Spleen (tissue), 11 donors: ENCODE measurements around the gene C20orf204. TPM values are rescaled to one million over a fixed set of nuclear protein-coding genes. Genes with fewer than 3 reads are reported as not detected.
A peak's percentile ranks its signal among the peaks of the same experiment; 100 is the strongest.
"Not testable (repeated sequence)": the region's sequence is repeated elsewhere in the genome, so short reads cannot be mapped to it uniquely, and the experiment has no call there.

Source experiments
- DNase-seq: peaks from one replicate; pipeline ENCODE4 v3.0.0-alpha.2; 2020
- H3K27ac ChIP-seq, 8 donors: fragments of 200-600 bp; sonication (generic) in 7 of 8; 1 replicate in 4 of 8; 2 replicates in 4 of 8; pipeline versions ENCODE4 v1.5.0 to v1.8.0; 2016 to 2021; ENCODE audit warnings: inconsistent platforms in 4 of 8, mild to moderate bottlenecking in 4 of 8, moderate library complexity in 1 of 8
- H3K27me3 ChIP-seq, 7 donors: fragments of 200-600 bp; sonication (generic) in 6 of 7; replicated peaks in 1 of 7; 1 replicate in 4 of 7; 2 replicates in 3 of 7; pipeline versions ENCODE4 v1.5.0 to v1.8.0; 2016 to 2021; ENCODE audit warnings: inconsistent platforms in 3 of 7, mild to moderate bottlenecking in 1 of 7
- H3K36me3 ChIP-seq, 6 donors: fragments of 200-600 bp; sonication (generic) in 5 of 6; 1 replicate in 4 of 6; 2 replicates in 2 of 6; pipeline versions ENCODE4 v1.5.0 to v1.8.0; 2016 to 2021; ENCODE audit warnings: inconsistent platforms in 2 of 6
- H3K4me1 ChIP-seq, 6 donors: fragments of 200-600 bp; sonication (generic) in 5 of 6; 1 replicate in 3 of 6; 2 replicates in 3 of 6; pipeline versions ENCODE4 v1.5.0 to v1.8.0; 2016 to 2021; ENCODE audit warnings: inconsistent platforms in 3 of 6
- H3K4me3 ChIP-seq, 8 donors: fragments of 200-600 bp; sonication (generic) in 7 of 8; 1 replicate in 4 of 8; 2 replicates in 4 of 8; pipeline versions ENCODE4 v1.5.0 to v1.8.0; 2016 to 2021; ENCODE audit warnings: inconsistent platforms in 4 of 8, mild to moderate bottlenecking in 4 of 8, moderate library complexity in 2 of 8
- H3K9me3 ChIP-seq, 8 donors: fragments of 200-600 bp; sonication (generic) in 7 of 8; 1 replicate in 4 of 8; 2 replicates in 4 of 8; pipeline versions ENCODE4 v1.5.0 to v1.8.0; 2016 to 2021; ENCODE audit warnings: inconsistent platforms in 4 of 8
- POLR2A ChIP-seq, 3 donors: fragments of 450-650 bp; IDR thresholded peaks; one replicate each; pipeline ENCODE4 v1.5.1; 2017; ENCODE audit warnings: antibody characterized with exemption in 3 of 3, mild to moderate bottlenecking in 1 of 3
- POLR2AphosphoS5 ChIP-seq, 3 donors: sonication (generic); formaldehyde crosslinking; IDR thresholded peaks; one replicate each; pipeline ENCODE4 v1.5.1; 2017; ENCODE audit warnings: antibody characterized with exemption in 3 of 3
- WGBS, 5 donors: extraction: QIAGEN DNeasy Blood & Tissue Kit in 3 of 5; methylation state at CpG; one replicate each; pipeline versions ENCODE4 v1.1.5 to v1.1.7; 2013 to 2018; 5-methylcytosine and 5-hydroxymethylcytosine counted together
- intact Hi-C: fragments of 100-400 bp; cut with DNase I; formaldehyde crosslinking; loops from one replicate; pipeline ENCODE4 v1.15.0; 2023; ENCODE audit warnings: low total_unique reads
- polyA plus RNA-seq, 3 donors: library from polyadenylated mRNA; stranded (reverse); fragments of 200-250 nt; gene quantifications; one replicate each; pipeline ENCODE4 v1.2.1, GENCODE V29; 2013
- total RNA-seq, 7 donors: library from RNA; depleted of rRNA in 3 of 7; stranded (reverse); fragments of >200 nt in 3 of 7; fragmentation: NEBNext Ultra II Directional in 4 of 7; extraction: Animal tissue kit (Norgen Biotek cat#: 25700) in 4 of 7; gene quantifications; one replicate each; pipeline versions ENCODE4 v1.1.0 to v1.2.1, GENCODE V29; 2016 to 2021
- TF ChIP-seq, protein P1 (sequence below), 11 experiments: fragments of 200-600 bp in 7 of 11; fragments of 450-650 bp in 4 of 11; sonication (generic) in 4 of 11; IDR thresholded peaks in 8 of 11; conservative IDR thresholded peaks in 3 of 11; 1 replicate in 7 of 11; 2 replicates in 4 of 11; pipeline versions ENCODE4 v1.4.0 to v1.8.0; 2016 to 2021; ENCODE audit warnings: antibody characterized with exemption in 11 of 11, inconsistent platforms in 4 of 11, mild to moderate bottlenecking in 1 of 11
- donor health status: healthy with polysubstance abuse.
- donor health status: DM: no; HTN: no; CAD: no; lungs with moderate emphysema.
- donor health status: DM: no; HTN: no; CAD: no.
- donor health status: Bipolar disorder and iron deficiency.
- donor health status: healthy.
- donor health status: DM: no; HTN: no; CAD: no.
- donor health status: DM: yes; HTN: yes; CAD: no.

Gene C20orf204
- total and polyA plus RNA-seq, 10 donors, result 0.85 to 3.9 (median 1.9) TPM

DNA sequence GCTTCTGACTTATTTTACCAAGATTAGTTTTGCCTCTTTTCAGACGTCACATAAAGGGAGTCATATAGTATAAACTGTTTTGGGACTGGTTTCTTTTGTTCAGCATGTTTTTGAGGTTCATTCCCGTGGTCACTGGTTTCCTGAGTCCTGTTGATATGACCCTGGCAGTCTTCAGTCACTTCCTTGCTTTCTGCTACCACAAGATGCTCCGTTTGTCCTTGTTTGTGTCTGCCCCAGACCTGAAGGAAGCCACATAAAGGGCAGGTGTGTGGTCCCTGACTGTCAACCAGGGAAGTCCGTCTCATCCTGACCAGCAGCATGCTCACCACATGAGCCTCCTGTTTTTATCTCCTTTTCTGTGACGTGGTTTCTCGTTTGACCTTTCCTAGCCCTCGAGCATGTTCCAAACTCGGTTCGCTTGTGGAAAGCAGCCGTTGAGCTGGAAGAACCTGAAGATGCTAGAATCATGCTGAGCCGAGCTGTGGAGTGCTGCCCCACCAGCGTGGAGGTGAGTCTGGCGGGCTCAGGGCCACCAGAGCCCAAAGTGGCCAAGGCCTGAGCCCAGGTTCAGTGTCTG lies 26.1 kb upstream of the C20orf204 start:
- Histone ChIP-seq H3K9me3 (peaks cover 0 to 28% (median 10%) of the 10 kb centered on the region in 8 donors), H3K4me3 (no peak overlapping the region), H3K27ac (no peak overlapping the region), H3K4me1 (peaks cover 0 to 27% (median 11%) of the 10 kb centered on the region in 6 donors), H3K27me3 (no peaks in the 10 kb centered on the region), H3K36me3 (peaks cover 8 to 91% (median 79%) of the 10 kb centered on the region in 6 donors)
- no peak for DNase-seq
- intact Hi-C loops, result no loop called here
- WGBS, 5 donors, result 77 to 83% (median 78%) methylated on average over 13 of the region's 13 CpGs
- TF ChIP-seq, protein P1, sequence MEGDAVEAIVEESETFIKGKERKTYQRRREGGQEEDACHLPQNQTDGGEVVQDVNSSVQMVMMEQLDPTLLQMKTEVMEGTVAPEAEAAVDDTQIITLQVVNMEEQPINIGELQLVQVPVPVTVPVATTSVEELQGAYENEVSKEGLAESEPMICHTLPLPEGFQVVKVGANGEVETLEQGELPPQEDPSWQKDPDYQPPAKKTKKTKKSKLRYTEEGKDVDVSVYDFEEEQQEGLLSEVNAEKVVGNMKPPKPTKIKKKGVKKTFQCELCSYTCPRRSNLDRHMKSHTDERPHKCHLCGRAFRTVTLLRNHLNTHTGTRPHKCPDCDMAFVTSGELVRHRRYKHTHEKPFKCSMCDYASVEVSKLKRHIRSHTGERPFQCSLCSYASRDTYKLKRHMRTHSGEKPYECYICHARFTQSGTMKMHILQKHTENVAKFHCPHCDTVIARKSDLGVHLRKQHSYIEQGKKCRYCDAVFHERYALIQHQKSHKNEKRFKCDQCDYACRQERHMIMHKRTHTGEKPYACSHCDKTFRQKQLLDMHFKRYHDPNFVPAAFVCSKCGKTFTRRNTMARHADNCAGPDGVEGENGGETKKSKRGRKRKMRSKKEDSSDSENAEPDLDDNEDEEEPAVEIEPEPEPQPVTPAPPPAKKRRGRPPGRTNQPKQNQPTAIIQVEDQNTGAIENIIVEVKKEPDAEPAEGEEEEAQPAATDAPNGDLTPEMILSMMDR (IDR thresholded peaks at IDR 0.05 in 8 of 11, conservative IDR thresholded peaks at IDR 0.05 in 3 of 11), result no peak
- TF ChIP-seq POLR2A (IDR thresholded peaks at IDR 0.05) (no peak), POLR2AphosphoS5 (IDR thresholded peaks at IDR 0.05) (no peak)

DNA sequence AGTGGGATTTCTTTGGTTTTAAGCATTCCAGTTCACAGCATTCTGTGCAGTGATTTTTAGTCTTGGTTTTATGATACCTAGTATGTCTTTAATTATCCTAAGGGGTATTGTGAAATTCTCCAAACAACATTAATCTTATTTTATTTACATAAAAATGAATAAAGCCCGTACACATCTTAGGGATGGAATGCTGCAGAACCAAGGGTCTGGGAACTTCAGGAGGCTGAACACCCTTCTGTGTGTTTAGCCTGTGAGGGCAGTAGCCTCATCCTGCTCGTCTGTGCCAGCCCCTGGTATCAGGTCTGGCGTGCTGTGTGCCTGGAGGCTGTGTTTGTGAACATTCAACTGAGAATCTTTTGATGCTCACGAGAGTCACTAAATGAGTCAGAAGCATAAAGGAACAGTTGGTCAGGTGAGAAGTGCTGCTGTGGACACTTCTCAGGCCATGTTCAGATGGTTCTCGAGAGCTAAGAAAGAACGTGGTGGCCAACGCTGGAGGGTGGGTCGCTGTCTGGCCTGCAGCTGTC lies 25.2 kb upstream of the C20orf204 start:
- TF ChIP-seq, protein P1 (IDR thresholded peaks at IDR 0.05 in 8 of 11, conservative IDR thresholded peaks at IDR 0.05 in 3 of 11), result no peak
- TF ChIP-seq POLR2AphosphoS5 (IDR thresholded peaks at IDR 0.05) (no peak), POLR2A (IDR thresholded peaks at IDR 0.05) (no peak)
- H3K4me3 ChIP-seq, result no peak overlapping the region
- peaks cover 8 to 91% (median 78%) of the 10 kb centered on the region in 6 donors for H3K36me3 ChIP-seq
- H3K27ac ChIP-seq, result peak overlapping the region in 3 of 8 donors; percentile 15 to 69 (median 68)
- peaks cover 0 to 27% (median 11%) of the 10 kb centered on the region in 6 donors for H3K4me1 ChIP-seq
- no peaks in the 10 kb centered on the region for H3K27me3 ChIP-seq
- H3K9me3 ChIP-seq, result peaks cover 0 to 28% (median 10%) of the 10 kb centered on the region in 8 donors
- DNase-seq, result no peak
- intact Hi-C loops, result no loop called here
- 87 to 91% (median 90%) methylated on average over 8 of the region's 8 CpGs for WGBS, 5 donors

DNA sequence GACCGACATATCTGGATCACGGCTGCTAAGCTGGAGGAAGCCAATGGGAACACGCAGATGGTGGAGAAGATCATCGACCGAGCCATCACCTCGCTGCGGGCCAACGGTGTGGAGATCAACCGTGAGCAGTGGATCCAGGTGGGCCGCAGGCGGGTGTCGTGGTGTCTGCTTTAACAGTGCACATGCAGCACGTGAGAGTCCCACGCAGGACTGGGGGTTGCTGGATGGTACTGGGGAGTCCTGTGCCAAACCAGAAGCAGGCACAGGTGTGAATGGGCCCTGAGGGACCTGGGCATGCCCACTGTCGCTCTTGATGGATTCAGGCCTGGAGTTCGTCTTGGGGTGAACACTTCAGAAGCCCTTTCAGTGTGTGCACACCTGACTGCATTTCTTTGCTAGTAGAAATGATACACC lies 24.6 kb upstream of the C20orf204 start:
- Histone ChIP-seq H3K9me3 (peaks cover 0 to 28% (median 10%) of the 10 kb centered on the region in 8 donors), H3K4me1 (peaks cover 0 to 27% (median 11%) of the 10 kb centered on the region in 6 donors), H3K4me3 (peak overlapping the region in 1 of 8 donors; percentile 14), H3K27me3 (no peaks in the 10 kb centered on the region), H3K36me3 (peaks cover 8 to 91% (median 78%) of the 10 kb centered on the region in 6 donors), H3K27ac (peak overlapping the region in 5 of 8 donors; percentile 15 to 69 (median 67))
- intact Hi-C loops, result no loop called here
- peak in 2 of 3 donors; percentile 31 to 44 for TF ChIP-seq POLR2AphosphoS5 (IDR thresholded peaks at IDR 0.05)
- no peak for TF ChIP-seq POLR2A (IDR thresholded peaks at IDR 0.05)
- WGBS, 5 donors, result 95 to 98% (median 95%) methylated on average over 14 to 16 of the region's 16 CpGs
- DNase-seq, result no peak

GRCh38 chr20:64012385-64013154 lies 23.4 kb upstream of the C20orf204 start:
- intact Hi-C loops, H3K4me3 ChIP-seq, DNase-seq, H3K27me3 ChIP-seq: not testable (repeated sequence)
- H3K4me1 ChIP-seq, result peaks cover 0 to 25% (median 11%) of the 10 kb centered on the region in 6 donors
- H3K9me3 ChIP-seq, result peaks cover 0 to 28% (median 10%) of the 10 kb centered on the region in 8 donors
- peak overlapping the region; percentile 52 to 82 (median 72) for H3K27ac ChIP-seq
- WGBS, 5 donors, result 67 to 82% (median 77%) methylated on average over 9 to 15 of the region's 20 CpGs
- H3K36me3 ChIP-seq, result peaks cover 8 to 91% (median 81%) of the 10 kb centered on the region in 6 donors
